Stimulated activated CD4-positive, alpha-beta T cell treated with anti-CD3 and anti-CD28 coated beads, TNF-alpha, amount 100 ng/mL, for 24 hours (primary cell): Measurements from ENCODE around the gene NOC2L.

Experiments
- DNase-seq, 3 experiments: peaks; one replicate each; pipeline ENCODE4 v3.0.0-alpha.2; 2020; ENCODE audit warnings: low read depth in 3 of 3

Gene NOC2L

GRCh38 chr1:916173-917075 is 42.6 kb downstream of the NOC2L start:
- no peak for DNase-seq

- no peak for DNase-seq
These were observed 43.5 kb downstream of the NOC2L start for GRCh38 chr1:915295-916172.

GRCh38 chr1:914891-915280 is 44.2 kb downstream of the NOC2L start:
- DNase-seq, result no peak

- DNase-seq, result no peak
These were observed 44.7 kb downstream of the NOC2L start for GRCh38 chr1:914131-914890.

GRCh38 chr1:913491-914130 is 45.4 kb downstream of the NOC2L start:
- DNase-seq, result no peak

DNA sequence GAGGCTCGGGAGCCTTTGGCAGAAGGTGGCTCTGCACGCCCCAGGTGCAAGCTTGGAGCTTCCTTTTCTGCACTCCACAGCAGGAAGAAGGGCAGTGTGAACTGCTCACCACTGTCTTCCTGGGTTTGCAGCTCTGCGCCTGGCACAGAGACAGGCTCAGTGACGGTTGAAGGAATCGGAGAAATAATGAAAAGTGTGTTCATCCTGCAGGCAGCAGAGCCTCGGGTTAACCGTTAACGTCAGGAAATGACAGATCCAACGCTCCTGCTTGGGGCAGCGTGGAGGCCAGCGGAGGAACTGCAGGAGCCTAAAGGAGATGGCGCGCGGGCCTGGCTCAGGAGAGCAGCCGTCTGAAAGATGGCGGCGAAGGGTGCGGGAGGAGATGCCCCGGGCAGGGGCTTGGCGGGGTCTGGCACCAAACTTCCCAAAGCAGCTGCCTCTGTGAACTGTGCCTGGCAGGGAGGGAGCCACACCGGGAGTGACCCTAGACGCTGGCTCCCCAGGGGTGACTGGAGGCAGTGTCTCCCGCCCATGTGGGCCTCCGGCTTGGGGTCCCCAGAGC is 46.2 kb downstream of the NOC2L start:
- DNase-seq, result no peak

- DNase-seq, result no peak
These were observed 46.9 kb downstream of the NOC2L start for GRCh38 chr1:911875-912739.

DNA sequence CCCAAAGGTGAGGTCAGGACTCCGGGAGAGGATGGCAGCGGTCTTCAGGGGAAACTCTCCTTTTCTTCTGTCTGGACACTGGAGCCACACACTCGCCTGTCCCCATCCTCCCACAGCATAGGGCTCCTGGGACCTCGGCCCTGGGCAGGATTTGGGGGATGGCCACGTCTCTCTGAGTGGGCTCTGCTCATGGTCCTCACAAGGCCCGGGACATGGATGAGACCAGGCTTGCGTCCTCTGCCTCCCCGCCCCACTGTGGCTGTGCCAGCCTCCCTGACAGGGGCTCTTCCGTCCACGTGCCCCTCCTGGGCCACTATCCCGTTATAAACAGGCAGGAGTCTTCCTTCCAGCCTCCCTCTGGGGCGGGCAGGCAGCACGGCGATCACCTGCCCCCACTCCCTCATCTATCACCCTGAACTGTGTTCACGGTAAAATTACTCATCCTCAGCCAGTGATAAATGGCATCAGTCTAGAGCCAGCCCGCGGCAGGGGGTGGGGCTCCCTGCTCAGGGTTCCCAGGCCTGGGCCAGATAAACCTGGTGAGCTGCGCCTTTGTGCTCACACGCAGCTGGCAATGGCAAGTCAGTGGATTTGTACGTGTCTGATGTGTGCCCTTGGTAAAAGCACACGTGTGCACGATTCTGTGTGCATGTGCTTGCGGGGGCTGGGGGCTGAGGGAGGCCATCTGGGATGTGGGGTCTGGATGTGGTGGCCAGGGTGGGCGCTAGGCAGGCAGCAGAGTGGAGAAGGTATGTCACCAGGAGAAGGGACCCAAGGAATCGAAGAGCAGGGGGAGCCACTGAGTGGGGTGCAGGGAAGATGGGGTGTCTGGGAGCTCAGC is 48.0 kb downstream of the NOC2L start:
- no peak for DNase-seq

DNA sequence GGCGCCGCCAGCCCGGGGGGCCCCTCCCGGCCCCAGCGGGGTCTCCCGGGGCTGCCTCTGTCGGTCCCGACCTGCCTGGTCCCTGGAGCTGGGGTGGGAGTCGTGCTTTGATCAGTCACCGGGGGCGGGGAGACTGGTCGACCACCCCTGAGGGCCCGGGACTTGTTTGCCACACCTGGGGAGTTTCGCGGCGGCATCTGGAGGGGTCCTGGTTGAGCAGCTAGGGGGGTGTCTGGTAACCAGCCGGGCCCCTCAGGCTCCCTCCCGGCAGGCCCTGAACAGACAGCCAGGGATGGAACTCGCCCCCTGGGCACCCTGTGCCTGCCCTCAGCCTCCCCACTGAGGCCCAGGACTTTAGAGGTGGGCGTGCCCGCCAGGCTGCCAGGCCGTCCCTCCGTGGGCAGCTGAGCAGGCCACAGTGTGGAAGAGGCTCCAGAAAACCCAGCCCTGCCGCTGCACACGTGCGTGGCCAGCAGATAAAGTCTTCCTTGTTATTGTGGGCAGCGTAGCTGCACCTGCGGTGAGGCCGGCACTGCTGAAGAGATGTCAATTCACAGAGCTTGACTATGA is 48.7 kb downstream of the NOC2L start:
- no peak for DNase-seq

- no peak for DNase-seq
These were observed 49.2 kb downstream of the NOC2L start for GRCh38 chr1:909861-910310.

GRCh38 chr1:908661-909060 is 50.4 kb downstream of the NOC2L start:
- DNase-seq, result no peak

DNA sequence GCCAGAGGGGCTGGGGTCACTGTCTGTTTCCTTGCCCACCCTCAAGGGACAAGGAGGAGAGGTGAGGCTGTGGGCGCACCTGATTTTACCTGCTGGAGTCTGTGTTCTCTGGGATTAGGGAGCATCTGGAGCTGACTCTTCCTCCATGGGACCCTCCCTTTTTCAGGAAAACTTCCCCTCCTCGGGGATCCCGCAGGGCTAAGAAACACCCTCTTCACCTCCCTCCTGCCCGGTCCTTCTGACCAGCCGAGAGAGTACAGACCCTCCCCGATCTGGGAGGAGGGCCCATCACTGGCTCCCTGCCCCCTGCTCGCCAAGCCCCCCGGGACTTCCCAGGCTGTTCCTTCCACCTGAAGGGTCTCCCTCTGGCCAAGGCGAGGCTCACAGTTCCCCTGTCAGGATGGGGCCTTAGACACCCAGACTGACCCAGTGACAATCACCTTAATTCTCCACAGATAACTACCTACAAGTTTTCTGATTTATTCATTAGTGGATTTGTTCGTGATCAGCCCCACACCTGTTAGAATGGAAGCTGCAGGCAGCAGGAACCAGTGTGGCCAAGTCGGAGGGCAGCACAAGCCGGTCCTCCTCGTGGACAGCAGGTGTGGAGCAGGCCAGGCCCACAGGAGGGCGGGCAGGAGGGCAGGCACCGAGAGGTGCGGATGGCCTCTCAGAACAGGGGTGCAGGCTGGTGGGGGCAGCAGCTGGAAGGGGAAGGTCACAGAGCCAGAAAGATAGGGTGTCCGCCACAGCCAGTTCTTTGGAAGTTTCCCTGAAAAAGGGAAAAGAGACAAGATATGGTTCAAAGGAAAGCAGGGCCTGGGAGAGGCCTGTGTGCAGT is 51.2 kb downstream of the NOC2L start:
- no peak for DNase-seq

- DNase-seq, result no peak
These were observed 52.2 kb downstream of the NOC2L start for GRCh38 chr1:906600-907420.

- DNase-seq, result no peak
These were observed 53.1 kb downstream of the NOC2L start for GRCh38 chr1:905811-906599.

DNA sequence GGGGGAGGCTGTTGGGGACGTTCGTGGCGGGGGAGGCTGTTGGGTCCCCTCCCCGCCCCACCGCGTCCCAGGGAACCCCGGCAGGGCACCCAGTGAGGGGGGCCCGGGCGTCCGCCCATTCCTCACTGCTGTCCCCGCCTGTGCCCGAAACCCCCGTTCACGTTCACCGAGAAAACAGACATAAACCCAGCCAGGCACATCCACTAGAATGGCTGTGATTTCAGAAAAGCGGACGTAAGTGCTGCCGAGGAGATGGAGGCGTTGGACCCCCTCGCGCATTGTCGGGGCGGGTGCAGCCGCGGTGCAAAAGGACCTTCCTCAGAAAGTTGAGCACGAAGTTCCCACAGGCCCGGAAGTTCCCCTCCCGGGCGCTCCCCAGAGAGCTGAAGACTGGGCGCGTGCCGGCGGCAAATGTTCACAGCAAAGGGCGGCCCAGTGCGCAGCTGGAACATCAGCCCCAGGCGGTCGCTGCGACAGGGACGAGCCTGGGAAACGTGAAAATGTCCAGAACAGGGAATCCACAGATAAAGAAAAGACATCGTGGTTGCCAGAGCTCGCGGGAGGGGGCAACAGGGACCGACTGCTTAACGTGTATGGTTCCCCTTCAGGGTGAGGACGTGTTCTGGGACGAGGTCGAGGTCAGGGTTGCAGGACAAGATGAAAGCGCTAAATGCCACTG is 53.8 kb downstream of the NOC2L start:
- DNase-seq, result no peak
